Gastrocnemius medialis (tissue), 4 donors: Measurements from ENCODE around the gene ALG2.
A peak's percentile ranks its signal among the peaks of the same experiment; 100 is the strongest.

Source experiments
- CTCF ChIP-seq, 5 experiments: fragments of 450-650 bp in 3 of 5; fragments of 200-600 bp in 2 of 5; sonication (generic) in 2 of 5; IDR thresholded peaks in 4 of 5; conservative IDR thresholded peaks in 1 of 5; 1 replicate in 4 of 5; 2 replicates in 1 of 5; pipeline ENCODE4 v1.5.1; 2016 to 2019; ENCODE audit warnings: antibody characterized with exemption in 5 of 5, mild to moderate bottlenecking in 3 of 5, moderate library complexity in 3 of 5
- POLR2A ChIP-seq, 2 donors: fragments of 450-650 bp; IDR thresholded peaks; one replicate each; pipeline ENCODE4 v1.6.1; 2017; ENCODE audit warnings: antibody characterized with exemption in 2 of 2, mild to moderate bottlenecking in 2 of 2, moderate library complexity in 2 of 2

- TF ChIP-seq CTCF (IDR thresholded peaks at IDR 0.05 in 4 of 5, conservative IDR thresholded peaks at IDR 0.05 in 1 of 5) (peak in 2 of 5 experiments; percentile 7 to 18), POLR2A (IDR thresholded peaks at IDR 0.05) (no peak)
Observed at GRCh38 chr9:99264070-99264680, 42.4 kb upstream of the ALG2 start.
